SK-N-SH (cell line): ENCODE measurements around the gene ADRA2B. TPM values are rescaled to one million over a fixed set of nuclear protein-coding genes. Genes with fewer than 3 reads are reported as not detected.

Experiments used
- CTCF ChIA-PET: fragments of 300-600, 350-600 bp; formaldehyde crosslinking; extraction: SDS; loops from one replicate; lab custom pipeline; 2021; lab: Yijun Ruan, JAX
- POLR2A ChIA-PET: fragments of 350-600 bp; sonication (Branson Sonifier 250); formaldehyde crosslinking; extraction: SDS; loops from one replicate; lab custom pipeline; 2020; ENCODE audit warnings: antibody characterized with exemption, inconsistent platforms; lab: Yijun Ruan, JAX
- DNase-seq: peaks from one replicate; pipeline ENCODE4 v3.0.0; 2012
- H2AFZ ChIP-seq: fragments of 200-600 bp; sonication (generic); 2 replicates; pipeline ENCODE4 v1.8.1; 2016; ENCODE audit warnings: antibody characterized with exemption, mild to moderate bottlenecking, low read depth
- H3F3A ChIP-seq: fragments of 200-600 bp; sonication (generic); replicated peaks from 2 replicates; pipeline ENCODE3; 2016; ENCODE audit warnings: antibody characterized with exemption, mild to moderate bottlenecking; ENCODE audit not compliant: insufficient read depth
- H3K27ac ChIP-seq, 2 experiments: fragments of 200-500 bp in 1 of 2; fragments of 200-600 bp in 1 of 2; sonication (Bioruptor generic) in 1 of 2; sonication (generic), shearing (Covaris generic) in 1 of 2; 2 replicates each; pipeline versions ENCODE4 v1.5.1 to v1.6.1; 2014 to 2016; ENCODE audit warnings: low read depth in 2 of 2, inconsistent platforms in 1 of 2, low read length in 1 of 2, mild to moderate bottlenecking in 1 of 2, mixed read lengths in 1 of 2
- H3K27me3 ChIP-seq: fragments of 200-600 bp; sonication (generic), shearing (Covaris generic); 2 replicates; pipeline ENCODE4 v1.6.1; 2016; ENCODE audit warnings: mixed run types; ENCODE audit not compliant: insufficient read depth
- H3K36me3 ChIP-seq, 2 experiments: fragments of 200-500 bp in 1 of 2; fragments of 200-600 bp in 1 of 2; sonication (Bioruptor generic) in 1 of 2; sonication (generic) in 1 of 2; replicated peaks in 1 of 2; 2 replicates each; pipeline versions ENCODE3 to v1.5.1; 2014 to 2016; ENCODE audit warnings: low read length in 1 of 2, mild to moderate bottlenecking in 1 of 2; ENCODE audit not compliant: insufficient read depth in 2 of 2, control insufficient read depth in 1 of 2
- H3K4me1 ChIP-seq, 2 experiments: fragments of 200-500 bp in 1 of 2; fragments of 200-600 bp in 1 of 2; sonication (Bioruptor generic) in 1 of 2; sonication (generic), shearing (Covaris generic) in 1 of 2; 2 replicates each; pipeline versions ENCODE4 v1.5.1 to v1.6.1; 2014 to 2016; ENCODE audit warnings: low read depth in 1 of 2, low read length in 1 of 2, mixed run types in 1 of 2; ENCODE audit not compliant: insufficient read depth in 2 of 2, control insufficient read depth in 1 of 2
- H3K4me2 ChIP-seq: fragments of 200-600 bp; sonication (generic), shearing (Covaris generic); 2 replicates; pipeline ENCODE4 v1.6.1; 2017; ENCODE audit warnings: mixed run types
- H3K4me3 ChIP-seq, 2 experiments: fragments of 200-500 bp in 1 of 2; fragments of 200-600 bp in 1 of 2; sonication (Bioruptor generic) in 1 of 2; sonication (generic), shearing (Covaris generic) in 1 of 2; 2 replicates each; pipeline versions ENCODE4 v1.5.1 to v1.8.1; 2014 to 2016; ENCODE audit warnings: low read depth in 2 of 2, inconsistent platforms in 1 of 2, low read length in 1 of 2, mild to moderate bottlenecking in 1 of 2, mixed read lengths in 1 of 2, moderate library complexity in 1 of 2
- H3K79me2 ChIP-seq: fragments of 200-600 bp; sonication (generic); 2 replicates; pipeline ENCODE4 v1.8.1; 2017; ENCODE audit warnings: mild to moderate bottlenecking; ENCODE audit not compliant: insufficient read depth
- H3K9ac ChIP-seq: fragments of 200-600 bp; sonication (generic); 2 replicates; pipeline ENCODE4 v1.6.1; 2017; ENCODE audit warnings: mixed run types
- H3K9me2 ChIP-seq: fragments of 200-600 bp; sonication (generic); 2 replicates; pipeline ENCODE4 v1.6.1; 2017; ENCODE audit warnings: mixed run types
- H3K9me3 ChIP-seq: fragments of 200-600 bp; sonication (generic); 2 replicates; pipeline ENCODE4 v1.6.1; 2017; ENCODE audit warnings: mixed run types, mild to moderate bottlenecking, moderate library complexity
- H4K20me1 ChIP-seq: fragments of 200-600 bp; sonication (generic); 2 replicates; pipeline ENCODE4 v1.6.1; 2017; ENCODE audit warnings: mild to moderate bottlenecking, mixed run types; ENCODE audit not compliant: insufficient read depth
- CHD2 ChIP-seq: fragments of 150-350 bp; IDR thresholded peaks from 2 replicates; pipeline ENCODE4 v1.6.1; 2018; ENCODE audit warnings: low read length; ENCODE audit not compliant: partially characterized antibody
- CTCF ChIP-seq: fragments of 200-600 bp; sonication (generic); IDR thresholded peaks from 2 replicates; pipeline ENCODE4 v1.6.1; 2017; ENCODE audit warnings: antibody characterized with exemption, mild to moderate bottlenecking, moderate library complexity
- FOSL2 ChIP-seq: IDR thresholded peaks from 2 replicates; pipeline ENCODE4 v1.4.0; 2012; ENCODE audit warnings: low read depth, mild to moderate bottlenecking, moderate library complexity, borderline replicate concordance
- GABPA ChIP-seq: IDR thresholded peaks from 2 replicates; pipeline ENCODE4 v1.4.0; 2012; ENCODE audit warnings: low read depth, mild to moderate bottlenecking
- GATA2 ChIP-seq: sonication (generic); formaldehyde crosslinking; IDR thresholded peaks from 2 replicates; pipeline ENCODE4 v1.5.0; 2020; ENCODE audit warnings: mild to moderate bottlenecking, missing genetic modification reagents
- IRF3 ChIP-seq: fragments of 150-350 bp; IDR thresholded peaks from 2 replicates; pipeline ENCODE4 v1.6.1; 2016; ENCODE audit warnings: mild to moderate bottlenecking, low read depth, low read length
- JUND ChIP-seq: IDR thresholded peaks from 2 replicates; pipeline ENCODE4 v1.4.0; 2012
- MEF2A ChIP-seq: IDR thresholded peaks from 2 replicates; pipeline ENCODE4 v1.4.0; 2012; ENCODE audit warnings: low read depth, borderline replicate concordance
- MXI1 ChIP-seq: IDR thresholded peaks from 2 replicates; pipeline ENCODE4 v1.6.1; 2012; ENCODE audit warnings: mild to moderate bottlenecking, low read depth, low read length, improper control_type of control experiment
- NRF1 ChIP-seq: IDR thresholded peaks from 2 replicates; pipeline ENCODE4 v1.6.1; 2012; ENCODE audit warnings: low read depth, mild to moderate bottlenecking, low read length
- PBX3 ChIP-seq: IDR thresholded peaks from 2 replicates; pipeline ENCODE4; 2012
- POLR2AphosphoS5 ChIP-seq: IDR thresholded peaks from 2 replicates; pipeline ENCODE4 v1.6.1; 2012; ENCODE audit warnings: low read depth, low read length
- RAD21 ChIP-seq: IDR thresholded peaks from 2 replicates; pipeline ENCODE4 v1.6.1; 2012; ENCODE audit warnings: mild to moderate bottlenecking, low read length
- RFX5 ChIP-seq: IDR thresholded peaks from 2 replicates; pipeline ENCODE4 v1.6.1; 2012; ENCODE audit warnings: mild to moderate bottlenecking, improper control_type of control experiment, low read length
- RXRA ChIP-seq: IDR thresholded peaks from 2 replicates; pipeline ENCODE4 v1.4.0; 2012; ENCODE audit warnings: low read depth, mild to moderate bottlenecking, borderline replicate concordance
- TCF12 ChIP-seq: IDR thresholded peaks from 2 replicates; pipeline ENCODE4 v1.4.0; 2012
- USF1 ChIP-seq: IDR thresholded peaks from 2 replicates; pipeline ENCODE4 v1.4.0; 2012; ENCODE audit warnings: low read depth, borderline replicate concordance
- USF2 ChIP-seq: fragments of 150-350 bp; IDR thresholded peaks from 2 replicates; pipeline ENCODE4 v1.6.1; 2017; ENCODE audit warnings: antibody characterized with exemption, low read length, low read depth, borderline replicate concordance
- YY1 ChIP-seq: IDR thresholded peaks from 2 replicates; pipeline ENCODE4 v1.4.0; 2012; ENCODE audit warnings: low read depth, mild to moderate bottlenecking
- WGBS: methylation state at CpG from one replicate; pipeline ENCODE4 v1.1.6; 2017; ENCODE audit warnings: low lambda C conversion rate; 5-methylcytosine and 5-hydroxymethylcytosine counted together
- polyA plus RNA-seq, 3 experiments: library from polyadenylated mRNA; depleted of rRNA; stranded (reverse); fragments of >200 nt; gene quantifications; 2 replicates each; pipeline ENCODE4 v1.2.3, GENCODE V29; 2012

The ADRA2B gene
- polyA plus RNA-seq, 1 of the 3 experiments (the other 2 are of a cell fraction), result not detected

- Histone ChIP-seq H3K4me3 (no peak overlapping the region), H3K9me2 (no peaks in the 10 kb centered on the region), H3F3A (no peaks in the 10 kb centered on the region), H3K4me2 (no peak overlapping the region), H2AFZ (no peak overlapping the region), H3K36me3 (no peaks in the 10 kb centered on the region), H4K20me1 (no peaks in the 10 kb centered on the region), H3K9me3 (no peaks in the 10 kb centered on the region; the same call in 1 of the 2 replicates), H3K79me2 (no peaks in the 10 kb centered on the region), H3K27me3 (no peaks in the 10 kb centered on the region), H3K4me1 (peaks cover 0 to 16% of the 10 kb centered on the region in 2 experiments; a peak in 1 of 4 replicates), H3K9ac (no peak overlapping the region), H3K27ac (no peak overlapping the region)
- DNase-seq, result no peak
- POLR2A ChIA-PET, result no interaction called here
- TF ChIP-seq PBX3, result no peak
- no peak for TF ChIP-seq GATA2 (CRISPR knock-in tag)
- TF ChIP-seq NRF1, result no peak
- TF ChIP-seq RAD21, result no peak
- no peak for TF ChIP-seq RXRA
- no peak for TF ChIP-seq USF1
- no peak for TF ChIP-seq GABPA
- no peak for TF ChIP-seq RFX5
- TF ChIP-seq JUND, result no peak
- TF ChIP-seq IRF3, result no peak
- no peak for TF ChIP-seq MXI1
- no peak for TF ChIP-seq YY1
- TF ChIP-seq POLR2AphosphoS5, result no peak
- TF ChIP-seq FOSL2, result no peak
- no peak for TF ChIP-seq USF2
- TF ChIP-seq CTCF, result no peak
- no peak for TF ChIP-seq MEF2A
- no peak for TF ChIP-seq TCF12
- TF ChIP-seq CHD2, result no peak
- CTCF ChIA-PET, result interaction anchor here (1.0 to 2.1 kb wide), 5 partner anchors 8 to 82 kb away, joined by 3 to 9 read pairs (median 5); partner anchors contain the start of gene ADRA2B
- WGBS, result 25% methylated on average over 4 of the region's 6 CpGs
Measured at GRCh38 chr2:96074156-96074555, 42.2 kb downstream of the ADRA2B start.
